H1 (cell line): ENCODE data around the gene PGBD5. TPM values are rescaled to one million over a fixed set of nuclear protein-coding genes. Genes with fewer than 3 reads are reported as not detected.

ENCODE experiments used
- CTCF ChIA-PET: fragments of 300-600 bp; sonication (Branson Sonifier 250); formaldehyde crosslinking; loops from one replicate; lab custom pipeline; 2021; ENCODE audit not compliant: partially characterized antibody; lab: Charles Lee
- POLR2A ChIA-PET: fragments of 300-600 bp; sonication (Branson Sonifier 250); formaldehyde crosslinking; loops from one replicate; lab custom pipeline; 2021; ENCODE audit warnings: inconsistent platforms; ENCODE audit not compliant: partially characterized antibody; lab: Charles Lee
- DNase-seq, 2 experiments: peaks; one replicate each; pipeline versions ENCODE4 v3.0.0 to v3.0.0-alpha.2; 2010 to 2022; ENCODE audit warnings: low spot score in 2 of 2, low read depth in 1 of 2, mixed read lengths in 1 of 2
- FAIRE-seq: peaks from 2 replicates; lab custom pipeline; 2011; peaks lifted over from hg19 to GRCh38; lab: Jason Lieb, UNC
- H2AFZ ChIP-seq: 2 replicates; pipeline ENCODE4 v1.8.1; 2012; ENCODE audit warnings: low read length, inconsistent platforms
- H2AK5ac ChIP-seq: 2 replicates; pipeline ENCODE4 v1.6.1; 2013; ENCODE audit warnings: low read depth, low read length
- H2BK120ac ChIP-seq: replicated peaks from 2 replicates; pipeline ENCODE3; 2013; ENCODE audit warnings: low read depth, low read length, inconsistent platforms
- H2BK12ac ChIP-seq: 2 replicates; pipeline ENCODE4 v1.6.1; 2013; ENCODE audit warnings: low read depth, low read length
- H2BK15ac ChIP-seq: 2 replicates; pipeline ENCODE4 v1.6.1; 2013; ENCODE audit warnings: low read length
- H2BK20ac ChIP-seq: 2 replicates; pipeline ENCODE4 v1.6.1; 2013; ENCODE audit warnings: low read length
- H2BK5ac ChIP-seq: 2 replicates; pipeline ENCODE4 v1.6.1; 2013; ENCODE audit warnings: low read depth, low read length
- H3K14ac ChIP-seq: 2 replicates; pipeline ENCODE4 v1.6.1; 2013; ENCODE audit warnings: inconsistent platforms; ENCODE audit not compliant: insufficient read length
- H3K18ac ChIP-seq: 2 replicates; pipeline ENCODE4 v1.6.1; 2013; ENCODE audit warnings: low read length; ENCODE audit errors: extremely low read depth
- H3K23ac ChIP-seq: 2 replicates; pipeline ENCODE4 v1.6.1; 2013; ENCODE audit warnings: inconsistent platforms; ENCODE audit not compliant: insufficient read length
- H3K23me2 ChIP-seq: 2 replicates; pipeline ENCODE4 v1.6.1; 2013; ENCODE audit warnings: low read depth, low read length
- H3K27ac ChIP-seq: 2 replicates; pipeline ENCODE4 v1.6.1; 2011; ENCODE audit warnings: low read depth, low read length, inconsistent platforms
- H3K27me3 ChIP-seq, 4 experiments: replicated peaks in 1 of 4; 1 replicate in 1 of 4; 2 replicates in 3 of 4; pipeline versions ENCODE4 v1.6.1 to v1.8.1; 2011 to 2013; ENCODE audit warnings: low read length in 3 of 4, mild to moderate bottlenecking in 3 of 4, inconsistent platforms in 2 of 4, mixed read lengths in 2 of 4, moderate library complexity in 1 of 4; ENCODE audit not compliant: control insufficient read depth in 3 of 4, insufficient read depth in 3 of 4; ENCODE audit errors: extremely low read depth in 1 of 4
- H3K36me3 ChIP-seq, 4 experiments: 2 replicates each; pipeline versions ENCODE4 v1.6.1 to v1.8.1; 2011 to 2013; ENCODE audit warnings: mild to moderate bottlenecking in 4 of 4, low read length in 3 of 4, moderate library complexity in 2 of 4, control low read depth in 1 of 4, inconsistent platforms in 1 of 4; ENCODE audit not compliant: insufficient read depth in 4 of 4, control insufficient read depth in 2 of 4
- H3K4ac ChIP-seq: replicated peaks from 2 replicates; pipeline ENCODE3; 2013; ENCODE audit warnings: low read length, low read depth, mixed read lengths, inconsistent platforms; ENCODE audit not compliant: insufficient read length
- H3K4me1 ChIP-seq, 4 experiments: replicated peaks in 1 of 4; 1 replicate in 1 of 4; 2 replicates in 3 of 4; pipeline versions ENCODE4 v1.6.1 to v1.8.1; 2011 to 2013; ENCODE audit warnings: low read length in 3 of 4, inconsistent platforms in 2 of 4, mixed read lengths in 1 of 4; ENCODE audit not compliant: insufficient read depth in 4 of 4, control insufficient read depth in 3 of 4
- H3K4me2 ChIP-seq, 2 experiments: 2 replicates each; pipeline versions ENCODE4 v1.6.1 to v1.8.1; 2011 to 2013; ENCODE audit warnings: low read depth in 2 of 2, low read length in 2 of 2, control low read depth in 1 of 2, inconsistent platforms in 1 of 2, mild to moderate bottlenecking in 1 of 2; ENCODE audit not compliant: insufficient read depth in 1 of 2
- H3K4me3 ChIP-seq, 4 experiments: fragments of 200-600, 300-600 bp in 1 of 4; sonication (generic), shearing (Covaris generic), sonication (Bioruptor Twin) in 1 of 4; 2 replicates each; pipeline versions ENCODE4 v1.5.1 to v1.8.1; 2011 to 2016; ENCODE audit warnings: low read length in 4 of 4, low read depth in 3 of 4, control low read depth in 2 of 4, inconsistent platforms in 2 of 4, mild to moderate bottlenecking in 2 of 4, mixed read lengths in 1 of 4, moderate library complexity in 1 of 4; ENCODE audit not compliant: insufficient read depth in 2 of 4; ENCODE audit errors: extremely low read depth in 1 of 4
- H3K56ac ChIP-seq: replicated peaks from 2 replicates; pipeline ENCODE3; 2013; ENCODE audit warnings: low read depth, mild to moderate bottlenecking, mixed read lengths, low read length, inconsistent platforms; ENCODE audit not compliant: insufficient read length
- H3K79me1 ChIP-seq: 2 replicates; pipeline ENCODE4 v1.6.1; 2013; ENCODE audit warnings: low read depth, low read length, control low read depth
- H3K79me2 ChIP-seq, 2 experiments: 2 replicates each; pipeline versions ENCODE4 v1.6.1 to v1.8.1; 2012 to 2013; ENCODE audit warnings: low read length in 2 of 2, mild to moderate bottlenecking in 2 of 2, inconsistent platforms in 1 of 2; ENCODE audit not compliant: insufficient read depth in 2 of 2, control insufficient read depth in 1 of 2
- H3K9ac ChIP-seq, 4 experiments: replicated peaks in 1 of 4; 1 replicate in 1 of 4; 2 replicates in 3 of 4; pipeline versions ENCODE4 v1.6.1 to v1.8.1; 2011 to 2013; ENCODE audit warnings: low read depth in 3 of 4, low read length in 3 of 4, control low read depth in 2 of 4, mild to moderate bottlenecking in 2 of 4, moderate library complexity in 2 of 4, inconsistent platforms in 1 of 4; ENCODE audit errors: extremely low read depth in 1 of 4
- H3K9me3 ChIP-seq, 2 experiments: 2 replicates each; pipeline versions ENCODE4 v1.6.1 to v1.8.1; 2012 to 2013; ENCODE audit warnings: mild to moderate bottlenecking in 2 of 2, moderate library complexity in 2 of 2, control low read depth in 1 of 2, inconsistent platforms in 1 of 2, low read depth in 1 of 2, low read length in 1 of 2, mixed read lengths in 1 of 2; ENCODE audit not compliant: insufficient read depth in 2 of 2
- H4K20me1 ChIP-seq, 2 experiments: replicated peaks in 1 of 2; 2 replicates each; pipeline versions ENCODE3 to v1.8.1; 2011 to 2013; ENCODE audit warnings: inconsistent platforms in 2 of 2, low read length in 2 of 2, mild to moderate bottlenecking in 1 of 2; ENCODE audit not compliant: insufficient read depth in 2 of 2, control insufficient read depth in 1 of 2
- H4K5ac ChIP-seq: 2 replicates; pipeline ENCODE4 v1.6.1; 2013; ENCODE audit warnings: low read length, low read depth, mixed read lengths, inconsistent platforms; ENCODE audit not compliant: insufficient read length
- H4K8ac ChIP-seq: 2 replicates; pipeline ENCODE4 v1.8.0; 2013; ENCODE audit warnings: mild to moderate bottlenecking, moderate library complexity, low read length, inconsistent platforms; ENCODE audit not compliant: insufficient read depth; ENCODE audit errors: extremely low read depth
- H4K91ac ChIP-seq: replicated peaks from 2 replicates; pipeline ENCODE3; 2013; ENCODE audit warnings: low read length, mixed read lengths, inconsistent platforms; ENCODE audit not compliant: insufficient read length
- KDM5A ChIP-seq: fragments of 200-600 bp; IDR thresholded peaks from 2 replicates; pipeline ENCODE4 v1.7.1; 2012; ENCODE audit warnings: mild to moderate bottlenecking, low read length, inconsistent platforms, mixed read lengths
- WGBS, 2 experiments: shearing (Covaris generic) in 1 of 2; methylation state at CpG; one replicate each; pipeline versions ENCODE4 v1.1.6 to v1.1.7; 2013 to 2015; ENCODE audit warnings: low lambda C conversion rate in 2 of 2, mixed read lengths in 2 of 2, inconsistent platforms in 1 of 2, low coverage in 1 of 2, missing lambda C conversion rate in 1 of 2; ENCODE audit not compliant: insufficient replicate concordance in 2 of 2, insufficient coverage in 1 of 2, insufficient read length in 1 of 2; ENCODE audit errors: extremely low coverage in 1 of 2, missing lambda C conversion rate in 1 of 2; 5-methylcytosine and 5-hydroxymethylcytosine counted together
- polyA plus RNA-seq, 7 experiments: library from polyadenylated mRNA; depleted of rRNA in 3 of 7; stranded (reverse) in 5 of 7; unstranded in 2 of 7; fragments of >200 nt in 5 of 7; fragments of 200-250 nt in 2 of 7; gene quantifications; 1 replicate in 5 of 7; 2 replicates in 1 of 7; 4 replicates in 1 of 7; pipeline versions ENCODE4 v1.2.1 to v1.2.3, GENCODE V29; 2011 to 2013; ENCODE audit warnings: missing spikeins in 2 of 7, mixed read lengths in 2 of 7
- total RNA-seq: library from RNA; stranded (reverse); fragmentation: NEBNext Ultra II Directional; extraction: Animal tissue kit (Norgen Biotek cat#: 25700); gene quantifications from 2 replicates; pipeline ENCODE4 v1.2.1, GENCODE V29; 2021
- TF ChIP-seq, protein P1 (sequence below): IDR thresholded peaks from 2 replicates; pipeline ENCODE4 v1.6.1; 2011; ENCODE audit warnings: low read depth, mild to moderate bottlenecking, low read length; ENCODE audit not compliant: insufficient read depth

The PGBD5 gene
- total and polyA plus RNA-seq, 2 of the 8 experiments (the other 6 are each of a cell fraction or from before 2014, with no cell fraction given) = 16.3 to 18.4 TPM

DNA sequence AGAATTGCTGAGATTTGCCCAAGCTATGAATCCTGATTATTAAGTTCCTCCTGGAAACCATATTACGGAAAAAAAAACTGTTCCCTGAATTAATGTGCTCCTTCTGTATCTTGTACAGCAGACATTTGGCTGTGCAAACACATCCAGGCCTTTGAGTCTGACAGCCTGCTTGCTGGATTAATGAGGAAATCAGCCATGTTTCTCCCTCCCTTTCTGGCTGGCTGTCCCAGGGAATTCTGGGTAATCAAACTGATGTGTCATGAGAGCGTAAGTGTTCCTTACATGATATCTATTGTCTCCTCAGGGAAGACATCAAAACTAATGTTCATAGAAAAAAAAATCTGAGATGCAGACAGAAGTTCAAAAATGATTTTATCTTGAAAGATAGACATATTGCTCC lies 18.8 kb downstream of the PGBD5 start:
- WGBS, 2 experiments = 86% methylated on average over 2 of the region's 2 CpGs; no CpG with 5 or more reads in 1 of the 2 experiments
- Histone ChIP-seq H3K9me3 (no peaks in the 10 kb centered on the region), H3K79me1 (no peaks in the 10 kb centered on the region; the same call in 1 of the 2 replicates), H3K14ac (no peak overlapping the region), H3K79me2 (peaks cover 0 to 39% of the 10 kb centered on the region in 2 experiments; a peak in 2 of 4 replicates), H4K20me1 (peaks cover 0 to 4% of the 10 kb centered on the region in 2 experiments), H3K4me1 (no peaks in the 10 kb centered on the region), H2AK5ac (no peak overlapping the region), H3K18ac (no peak overlapping the region), H2BK12ac (no peak overlapping the region), H3K23me2 (no peaks in the 10 kb centered on the region), H3K23ac (no peak overlapping the region), H2AFZ (no peak overlapping the region), H3K27me3 (no peaks in the 10 kb centered on the region), H2BK20ac (no peak overlapping the region), H2BK15ac (no peak overlapping the region), H3K4ac (no peak overlapping the region), H2BK5ac (no peak overlapping the region), H2BK120ac (no peak overlapping the region), H3K36me3 (no peaks in the 10 kb centered on the region), H3K27ac (no peak overlapping the region), H4K5ac (no peak overlapping the region), H3K4me2 (no peak overlapping the region), H4K8ac (no peak overlapping the region), H3K9ac (no peak overlapping the region), H4K91ac (no peak overlapping the region), H3K56ac (no peak overlapping the region), H3K4me3 (no peak overlapping the region)
- DNase-seq (no peak), FAIRE-seq (no peak)
- POLR2A ChIA-PET = interaction anchor here (2.0 kb wide), 1 partner anchor 14 kb away, joined by 6 read pairs; no protein-coding TSS in a partner anchor
- CTCF ChIA-PET = interaction anchor here (1.6 kb wide), 1 partner anchor 8 kb away, joined by 4 read pairs; no protein-coding TSS in a partner anchor
- no peak for TF ChIP-seq KDM5A
- TF ChIP-seq, protein P1, sequence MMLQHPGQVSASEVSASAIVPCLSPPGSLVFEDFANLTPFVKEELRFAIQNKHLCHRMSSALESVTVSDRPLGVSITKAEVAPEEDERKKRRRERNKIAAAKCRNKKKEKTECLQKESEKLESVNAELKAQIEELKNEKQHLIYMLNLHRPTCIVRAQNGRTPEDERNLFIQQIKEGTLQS = no peak
